ENCODE data around the gene ZMYND8.

DNA sequence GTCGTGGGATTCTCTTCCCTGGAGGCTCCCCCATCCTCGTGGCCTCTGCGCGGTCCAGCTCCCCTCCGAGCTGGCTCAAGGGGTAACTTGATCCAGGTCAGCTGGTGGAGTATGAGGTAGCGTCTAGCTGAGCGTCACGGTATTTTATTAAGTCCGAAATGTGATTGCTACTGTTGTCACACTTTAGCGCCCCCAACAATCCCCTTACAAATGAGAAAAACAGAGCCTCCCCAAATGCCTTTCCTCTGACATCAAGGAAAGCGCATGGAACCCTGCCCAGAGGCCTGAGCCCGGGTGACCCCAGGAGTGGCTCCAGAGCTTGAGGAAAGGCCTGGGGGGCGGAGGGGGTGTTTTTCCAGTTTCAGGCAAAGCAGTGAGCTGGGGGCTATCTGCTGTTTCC lies 192.4 kb downstream of the ZMYND8 start:
- TF ChIP-seq, protein P1, sequence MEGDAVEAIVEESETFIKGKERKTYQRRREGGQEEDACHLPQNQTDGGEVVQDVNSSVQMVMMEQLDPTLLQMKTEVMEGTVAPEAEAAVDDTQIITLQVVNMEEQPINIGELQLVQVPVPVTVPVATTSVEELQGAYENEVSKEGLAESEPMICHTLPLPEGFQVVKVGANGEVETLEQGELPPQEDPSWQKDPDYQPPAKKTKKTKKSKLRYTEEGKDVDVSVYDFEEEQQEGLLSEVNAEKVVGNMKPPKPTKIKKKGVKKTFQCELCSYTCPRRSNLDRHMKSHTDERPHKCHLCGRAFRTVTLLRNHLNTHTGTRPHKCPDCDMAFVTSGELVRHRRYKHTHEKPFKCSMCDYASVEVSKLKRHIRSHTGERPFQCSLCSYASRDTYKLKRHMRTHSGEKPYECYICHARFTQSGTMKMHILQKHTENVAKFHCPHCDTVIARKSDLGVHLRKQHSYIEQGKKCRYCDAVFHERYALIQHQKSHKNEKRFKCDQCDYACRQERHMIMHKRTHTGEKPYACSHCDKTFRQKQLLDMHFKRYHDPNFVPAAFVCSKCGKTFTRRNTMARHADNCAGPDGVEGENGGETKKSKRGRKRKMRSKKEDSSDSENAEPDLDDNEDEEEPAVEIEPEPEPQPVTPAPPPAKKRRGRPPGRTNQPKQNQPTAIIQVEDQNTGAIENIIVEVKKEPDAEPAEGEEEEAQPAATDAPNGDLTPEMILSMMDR (IDR thresholded peaks at IDR 0.05) = no peak
- TF ChIP-seq POLR2AphosphoS5 (IDR thresholded peaks at IDR 0.05) (no peak), POLR2A (IDR thresholded peaks at IDR 0.05) (no peak)
